HG03139 (cell line): ENCODE measurements around the gene EPYC.

Source experiments
- ATAC-seq: cut with Tn5 transposase; IDR thresholded peaks from one replicate; pipeline ENCODE4 v1.9.1; 2021; ENCODE audit not compliant: unreplicated experiment

EPYC gene

GRCh38 chr12:91004872-91005271, at the start of gene EPYC:
Gene EPYC, minus strand, starts transcription at chr12:91004972. Its CDS starts 2,407 bp downstream, at chr12:91002565.
- ATAC-seq, result no peak

GRCh38 chr12:91053951-91054715, 49.4 kb upstream of the EPYC start:
- ATAC-seq, result no peak

GRCh38 chr12:91052026-91052425, 47.3 kb upstream of the EPYC start:
- no peak for ATAC-seq

- no peak for ATAC-seq
Observed at GRCh38 chr12:91044586-91044985, 39.8 kb upstream of the EPYC start.

GRCh38 chr12:91043408-91043807, 38.6 kb upstream of the EPYC start:
- ATAC-seq, result no peak

- no peak for ATAC-seq
Observed at GRCh38 chr12:91040096-91040755, 35.5 kb upstream of the EPYC start.

GRCh38 chr12:91037276-91037675, 32.5 kb upstream of the EPYC start:
- ATAC-seq, result no peak

GRCh38 chr12:91033251-91033650, 28.5 kb upstream of the EPYC start:
- ATAC-seq, result no peak

GRCh38 chr12:91023326-91024004, 18.7 kb upstream of the EPYC start:
- no peak for ATAC-seq

GRCh38 chr12:91021076-91021475, 16.3 kb upstream of the EPYC start:
- ATAC-seq, result no peak

GRCh38 chr12:91019455-91019854, 14.7 kb upstream of the EPYC start:
- ATAC-seq, result no peak

- no peak for ATAC-seq
Observed at GRCh38 chr12:91017511-91018263, 12.9 kb upstream of the EPYC start.

- no peak for ATAC-seq
Observed at GRCh38 chr12:91017043-91017442, 12.3 kb upstream of the EPYC start.

- ATAC-seq, result peak; percentile 91
Observed at GRCh38 chr12:91009319-91009950, 4.7 kb upstream of the EPYC start.

GRCh38 chr12:91007531-91008290, 2.9 kb upstream of the EPYC start:
- ATAC-seq, result peak; percentile 71

GRCh38 chr12:91003737-91004136, 1.0 kb downstream of the EPYC start:
- no peak for ATAC-seq

GRCh38 chr12:91001306-91001705, 3.5 kb downstream of the EPYC start:
- no peak for ATAC-seq

GRCh38 chr12:90999966-91000365, 4.8 kb downstream of the EPYC start:
- ATAC-seq, result no peak

GRCh38 chr12:90999527-90999926, 5.2 kb downstream of the EPYC start:
- ATAC-seq, result no peak

GRCh38 chr12:90995010-90995409, 9.8 kb downstream of the EPYC start:
- no peak for ATAC-seq
